Measurements from ENCODE around the gene NEK9. TPM values are rescaled to one million over a fixed set of nuclear protein-coding genes. Genes with fewer than 3 reads are reported as not detected.

The NEK9 gene
- total and polyA plus RNA-seq, 9 of the 15 experiments (the other 6 are each of a cell fraction or from before 2014, with no cell fraction given): 2.8 to 39.6 (median 19.8) TPM

GRCh38 chr14:75088153-75088552 is 38.7 kb downstream of the NEK9 start:
- Histone ChIP-seq H4K20me1 (replicated peaks; ENCODE audit: control insufficient read depth, insufficient read depth, low read length) (no peaks in the 10 kb centered on the region), H2AFZ (ENCODE audit: low read depth, low read length) (no peak overlapping the region), H3K4me1 (replicated peaks in 1 of 2; ENCODE audit: control insufficient read depth in 2 of 2, insufficient read depth in 2 of 2, low read length in 2 of 2) (no peaks in the 10 kb centered on the region), H3K4me3 (no peak overlapping the region), H3K27ac (ENCODE audit: extremely low read depth, low read depth, low read length) (no peak overlapping the region), H3K9me1 (ENCODE audit: control insufficient read depth, insufficient read depth, low read length) (no peaks in the 10 kb centered on the region), H3K36me3 (ENCODE audit: control insufficient read depth, insufficient read depth, low read length) (peaks cover 34% of the 10 kb centered on the region; the same call in 2 of the 3 replicates), H3K9me3 (replicated peaks; ENCODE audit: control insufficient read depth, insufficient read depth, low read depth, low read length) (no peaks in the 10 kb centered on the region), H3K79me2 (ENCODE audit: control insufficient read depth, insufficient read depth, low read length) (no peaks in the 10 kb centered on the region), H3K4me2 (ENCODE audit: insufficient read depth, low read length) (no peak overlapping the region), H3K27me3 (ENCODE audit: control insufficient read depth in 2 of 2, insufficient read depth in 2 of 2, low read length in 2 of 2) (no peaks in the 10 kb centered on the region), H3K9ac (ENCODE audit: insufficient read depth in 1 of 2, low read depth in 2 of 2, low read length in 2 of 2) (no peak overlapping the region)
- 77% methylated on average over 2 of the region's 2 CpGs for WGBS (ENCODE audit: insufficient coverage, low coverage, missing lambda C conversion rate)
- ATAC-seq (no peak), FAIRE-seq (no peak), DNase-seq (ENCODE audit: extremely low read depth in 1 of 4, low spot score in 3 of 4) (no peak)
- BruUV-seq (replicated peaks): no TSS peak
- in situ Hi-C loops (cut with MboI): no loop called here
- POLR2A ChIA-PET: interaction anchor here (0.5 to 1.2 kb wide), 5 partner anchors 9 to 407 kb away, joined by 3 to 6 read pairs (median 4); no protein-coding TSS in a partner anchor
- TF ChIP-seq ZNF316 (IDR thresholded peaks at IDR 0.05) (peak; percentile 52), C11orf30 (IDR thresholded peaks at IDR 0.05; ENCODE audit: low read depth) (peak; percentile 33; the same call in 1 of the 2 replicates), ZNF253 (CRISPR knock-in tag; conservative IDR thresholded peaks at IDR 0.05) (no peak)
- intact Hi-C loops (cut with micrococcal nuclease): loop anchor here (1.0 kb wide), 3 partner anchors 143 to 227 kb away; no protein-coding TSS in a partner anchor
- CTCF ChIA-PET (ENCODE audit: low intra/inter-chr PET ratio): interaction anchor here (1.4 to 2.3 kb wide), 4 partner anchors 142 to 227 kb away, joined by 4 to 23 read pairs (median 20); no protein-coding TSS in a partner anchor

GRCh38 chr14:75084513-75084912 is 42.3 kb downstream of the NEK9 start:
- CTCF ChIA-PET (ENCODE audit: low intra/inter-chr PET ratio): no interaction called here

More at GRCh38 chr14:75084513-75084912, 42.3 kb downstream of the NEK9 start:
- Histone ChIP-seq H3K4me1 (replicated peaks in 1 of 2; ENCODE audit: control insufficient read depth in 2 of 2, insufficient read depth in 2 of 2, low read length in 2 of 2) (no peaks in the 10 kb centered on the region), H3K9me3 (replicated peaks; ENCODE audit: control insufficient read depth, insufficient read depth, low read depth, low read length) (no peaks in the 10 kb centered on the region), H3K27me3 (ENCODE audit: control insufficient read depth in 2 of 2, insufficient read depth in 2 of 2, low read length in 2 of 2) (no peaks in the 10 kb centered on the region), H3K4me2 (ENCODE audit: insufficient read depth, low read length) (no peak overlapping the region), H3K79me2 (ENCODE audit: control insufficient read depth, insufficient read depth, low read length) (no peaks in the 10 kb centered on the region), H3K9ac (ENCODE audit: insufficient read depth in 1 of 2, low read depth in 2 of 2, low read length in 2 of 2) (no peak overlapping the region), H3K4me3 (no peak overlapping the region), H3K27ac (ENCODE audit: extremely low read depth, low read depth, low read length) (no peak overlapping the region), H3K36me3 (ENCODE audit: control insufficient read depth, insufficient read depth, low read length) (peaks cover 37% of the 10 kb centered on the region; the same call in 2 of the 3 replicates), H4K20me1 (replicated peaks; ENCODE audit: control insufficient read depth, insufficient read depth, low read length) (no peaks in the 10 kb centered on the region), H2AFZ (ENCODE audit: low read depth, low read length) (no peak overlapping the region), H3K9me1 (ENCODE audit: control insufficient read depth, insufficient read depth, low read length) (no peaks in the 10 kb centered on the region)
- in situ Hi-C loops (cut with MboI): no loop called here
- ATAC-seq (no peak), DNase-seq (ENCODE audit: extremely low read depth in 1 of 4, low spot score in 3 of 4) (no peak), FAIRE-seq (no peak)
- POLR2A ChIA-PET: no interaction called here
- BruUV-seq (replicated peaks): no TSS peak
- no peak for TF ChIP-seq GMEB1 (CRISPR knock-in tag; IDR thresholded peaks at IDR 0.05)
- 0 out of 6 replicates have a peak, but pooled peaks of 2 of the 3 experiments have one; percentile 2 to 20 for TF ChIP-seq CTCF (IDR thresholded peaks at IDR 0.05 in 2 of 3, conservative IDR thresholded peaks at IDR 0.05 in 1 of 3; ENCODE audit: insufficient read depth in 2 of 3, low read depth in 1 of 3, low read length in 3 of 3)
- no peak for TF ChIP-seq NFYB (IDR thresholded peaks at IDR 0.05; ENCODE audit: extremely low read depth, insufficient read length)
- TF ChIP-seq RAD21 (CRISPR knock-in tag; conservative IDR thresholded peaks at IDR 0.05 in 1 of 2, IDR thresholded peaks at IDR 0.05 in 1 of 2): peak in 1 of 2 experiments; percentile 25; a peak in 2 of 4 replicates
- intact Hi-C loops (cut with micrococcal nuclease): no loop called here
- 78% methylated on average over 5 of the region's 5 CpGs for WGBS (ENCODE audit: insufficient coverage, low coverage, missing lambda C conversion rate)
